C4-2B (cell line): ENCODE data around the gene MOCOS.

Source experiments
- ZFX ChIP-seq: fragments of 450-650 bp; IDR thresholded peaks from 2 replicates; pipeline ENCODE4 v1.6.1; 2017
- TF ChIP-seq, protein P1 (sequence below): fragments of 450-650 bp; conservative IDR thresholded peaks from 2 replicates; pipeline ENCODE4 v1.5.1; 2017; ENCODE audit warnings: mild to moderate bottlenecking

DNA sequence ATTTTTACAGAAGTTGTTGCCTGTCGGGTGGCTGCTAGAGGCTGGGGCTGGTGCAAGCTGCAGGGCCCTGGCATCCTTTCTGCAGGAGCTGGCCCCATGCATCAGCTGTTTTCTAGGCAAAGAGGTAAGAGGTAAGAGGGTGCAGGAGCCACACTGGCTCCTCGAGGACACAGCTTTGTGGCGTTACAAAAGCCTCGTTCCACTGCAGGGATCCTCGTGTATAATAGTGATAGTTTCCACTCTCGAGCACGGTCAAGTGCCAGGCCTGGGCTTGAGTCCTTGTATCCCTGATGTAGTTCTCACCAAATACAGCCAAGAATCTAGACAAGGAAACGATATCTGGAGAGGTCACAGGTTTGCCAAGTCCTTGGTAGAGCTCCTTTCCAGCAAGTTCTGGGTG, 77.0 kb downstream of the MOCOS start:
- TF ChIP-seq, protein P1, sequence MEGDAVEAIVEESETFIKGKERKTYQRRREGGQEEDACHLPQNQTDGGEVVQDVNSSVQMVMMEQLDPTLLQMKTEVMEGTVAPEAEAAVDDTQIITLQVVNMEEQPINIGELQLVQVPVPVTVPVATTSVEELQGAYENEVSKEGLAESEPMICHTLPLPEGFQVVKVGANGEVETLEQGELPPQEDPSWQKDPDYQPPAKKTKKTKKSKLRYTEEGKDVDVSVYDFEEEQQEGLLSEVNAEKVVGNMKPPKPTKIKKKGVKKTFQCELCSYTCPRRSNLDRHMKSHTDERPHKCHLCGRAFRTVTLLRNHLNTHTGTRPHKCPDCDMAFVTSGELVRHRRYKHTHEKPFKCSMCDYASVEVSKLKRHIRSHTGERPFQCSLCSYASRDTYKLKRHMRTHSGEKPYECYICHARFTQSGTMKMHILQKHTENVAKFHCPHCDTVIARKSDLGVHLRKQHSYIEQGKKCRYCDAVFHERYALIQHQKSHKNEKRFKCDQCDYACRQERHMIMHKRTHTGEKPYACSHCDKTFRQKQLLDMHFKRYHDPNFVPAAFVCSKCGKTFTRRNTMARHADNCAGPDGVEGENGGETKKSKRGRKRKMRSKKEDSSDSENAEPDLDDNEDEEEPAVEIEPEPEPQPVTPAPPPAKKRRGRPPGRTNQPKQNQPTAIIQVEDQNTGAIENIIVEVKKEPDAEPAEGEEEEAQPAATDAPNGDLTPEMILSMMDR: no peak
- no peak for TF ChIP-seq ZFX
